A172 (cell line): ENCODE results near the gene DCAF11. TPM values are rescaled to one million over a fixed set of nuclear protein-coding genes. Genes with fewer than 3 reads are reported as not detected.

Source experiments
- DNase-seq: peaks from one replicate; pipeline ENCODE4 v3.0.0-alpha.2; 2015; ENCODE audit warnings: low spot score
- total RNA-seq: library from RNA; depleted of rRNA; stranded (reverse); fragments of >200 nt; shearing (Covaris generic); gene quantifications from 2 replicates; pipeline ENCODE4 v1.2.3, GENCODE V29; 2014; rRNA removed

DCAF11 gene
- total RNA-seq, 1 experiment from 2014 or later, result 63.4 TPM

DNA sequence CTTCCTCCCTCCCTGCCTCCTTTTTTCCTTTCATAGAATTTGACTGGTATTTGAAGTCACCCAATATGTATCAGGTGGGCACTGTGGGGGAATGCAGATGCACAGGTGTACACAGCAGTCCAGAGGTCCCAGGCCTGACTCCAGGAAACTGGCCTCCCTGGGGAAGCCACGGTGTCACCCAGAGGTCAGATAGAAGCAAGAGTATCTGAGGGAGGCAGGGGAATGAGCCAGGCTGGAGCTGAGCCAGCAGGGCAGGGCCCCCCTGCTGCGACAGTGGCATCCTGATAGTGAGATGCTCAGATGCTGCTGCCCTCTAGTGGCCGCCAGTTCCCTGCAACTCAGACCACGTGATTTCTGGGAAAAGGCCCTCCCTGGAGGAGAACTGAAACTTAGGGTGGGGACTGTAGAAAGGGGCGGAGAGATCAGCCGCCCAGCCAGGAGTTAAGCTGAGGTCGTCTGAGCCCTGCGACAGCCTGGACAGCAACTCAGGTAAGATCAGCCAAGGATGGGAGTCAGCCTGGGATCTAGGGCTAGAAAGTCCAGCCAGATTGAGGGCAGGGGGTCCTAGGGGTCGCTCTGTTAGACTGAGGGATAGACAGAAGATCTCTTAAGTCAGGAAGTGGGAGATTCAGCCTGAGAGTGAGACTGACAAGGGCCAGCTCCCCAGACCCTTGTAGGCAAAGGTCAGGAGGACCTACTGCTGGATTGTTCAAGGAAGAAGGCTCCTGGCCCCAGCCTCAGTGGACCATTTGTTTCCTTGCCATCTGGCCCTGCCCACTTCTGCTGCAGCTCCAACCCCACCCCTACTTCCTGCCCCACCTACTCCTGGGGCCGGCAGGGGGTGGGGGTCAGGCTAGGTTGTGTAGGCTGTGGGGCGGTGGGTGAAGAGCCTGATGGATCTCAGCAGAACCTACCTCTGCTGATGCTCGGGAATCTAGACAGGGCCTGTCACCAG lies 46.5 kb downstream of the DCAF11 start, which contains the start of gene IRF9:
Gene IRF9 (plus strand): TSS at position 416 of the 955 bp plus-strand sequence. CDS start 880 bp downstream, outside the sequence.
- DNase-seq, result peak; percentile 89

DNA sequence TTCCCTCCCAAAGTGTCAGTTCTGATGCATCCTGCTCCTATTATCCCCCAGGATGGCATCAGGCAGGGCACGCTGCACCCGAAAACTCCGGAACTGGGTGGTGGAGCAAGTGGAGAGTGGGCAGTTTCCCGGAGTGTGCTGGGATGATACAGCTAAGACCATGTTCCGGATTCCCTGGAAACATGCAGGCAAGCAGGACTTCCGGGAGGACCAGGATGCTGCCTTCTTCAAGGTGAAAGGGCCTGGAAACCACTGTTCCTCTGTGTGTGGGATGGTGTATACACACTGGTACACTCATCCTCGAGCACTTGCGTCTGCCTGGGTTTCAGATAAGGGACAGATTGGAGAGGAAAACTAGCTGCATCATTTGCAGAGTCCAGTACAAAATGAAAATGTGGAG lies 47.5 kb downstream of the DCAF11 start:
- DNase-seq, result no peak

DNA sequence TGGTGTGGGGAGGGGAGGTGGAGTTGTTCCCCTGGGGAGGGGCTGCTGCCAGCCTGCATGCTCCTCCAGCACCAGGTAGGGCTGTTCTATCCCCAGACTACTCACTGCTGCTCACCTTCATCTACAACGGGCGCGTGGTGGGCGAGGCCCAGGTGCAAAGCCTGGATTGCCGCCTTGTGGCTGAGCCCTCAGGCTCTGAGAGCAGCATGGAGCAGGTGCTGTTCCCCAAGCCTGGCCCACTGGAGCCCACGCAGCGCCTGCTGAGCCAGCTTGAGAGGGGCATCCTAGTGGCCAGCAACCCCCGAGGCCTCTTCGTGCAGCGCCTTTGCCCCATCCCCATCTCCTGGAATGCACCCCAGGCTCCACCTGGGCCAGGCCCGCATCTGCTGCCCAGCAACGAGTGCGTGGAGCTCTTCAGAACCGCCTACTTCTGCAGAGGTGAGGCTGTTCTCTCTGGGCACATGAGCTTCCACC lies 50.0 kb downstream of the DCAF11 start:
- no peak for DNase-seq

DNA sequence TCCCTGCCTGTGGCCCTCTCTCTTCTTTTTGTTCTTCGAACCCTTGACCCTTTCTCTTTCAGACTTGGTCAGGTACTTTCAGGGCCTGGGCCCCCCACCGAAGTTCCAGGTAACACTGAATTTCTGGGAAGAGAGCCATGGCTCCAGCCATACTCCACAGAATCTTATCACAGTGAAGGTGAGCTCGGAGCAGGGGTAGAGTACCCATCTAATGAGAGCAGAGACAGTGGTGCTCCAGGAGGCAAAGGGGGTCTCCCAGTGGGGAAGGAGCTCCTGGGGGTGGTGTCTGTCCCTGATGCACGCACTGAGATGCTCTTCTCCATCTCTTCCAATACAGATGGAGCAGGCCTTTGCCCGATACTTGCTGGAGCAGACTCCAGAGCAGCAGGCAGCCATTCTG lies 51.2 kb downstream of the DCAF11 start:
- no peak for DNase-seq

DNA sequence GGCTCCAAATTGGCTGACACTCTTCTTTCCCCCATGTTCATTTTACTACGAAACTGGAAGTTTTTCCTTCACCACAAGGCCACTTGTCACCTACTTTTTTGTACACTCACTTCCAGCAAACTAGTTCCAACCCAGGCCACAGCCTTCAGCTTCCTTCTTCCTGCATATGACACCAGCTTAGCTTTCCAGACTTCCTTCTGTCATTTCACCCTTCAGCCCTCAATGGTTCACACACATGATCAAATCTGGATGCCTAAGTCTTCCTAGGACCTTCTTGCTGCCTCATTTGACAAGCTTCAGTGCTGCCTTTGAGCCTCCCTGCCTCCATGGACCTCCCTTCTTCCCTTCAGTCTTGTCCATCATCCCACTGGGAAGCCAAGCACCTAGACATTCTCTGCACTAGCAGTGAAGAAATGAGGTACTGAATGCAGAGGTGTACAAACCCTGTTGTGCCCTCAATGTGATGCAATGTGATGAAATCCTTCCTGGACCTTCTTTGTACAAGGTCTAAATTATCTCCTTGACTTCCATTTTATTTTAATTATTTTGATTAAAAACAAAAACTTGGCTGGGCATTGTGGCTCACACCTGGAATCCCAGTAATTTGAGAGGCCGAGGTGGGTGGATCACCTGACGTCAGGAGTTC lies 53.0 kb downstream of the DCAF11 start:
- DNase-seq, result no peak

DNA sequence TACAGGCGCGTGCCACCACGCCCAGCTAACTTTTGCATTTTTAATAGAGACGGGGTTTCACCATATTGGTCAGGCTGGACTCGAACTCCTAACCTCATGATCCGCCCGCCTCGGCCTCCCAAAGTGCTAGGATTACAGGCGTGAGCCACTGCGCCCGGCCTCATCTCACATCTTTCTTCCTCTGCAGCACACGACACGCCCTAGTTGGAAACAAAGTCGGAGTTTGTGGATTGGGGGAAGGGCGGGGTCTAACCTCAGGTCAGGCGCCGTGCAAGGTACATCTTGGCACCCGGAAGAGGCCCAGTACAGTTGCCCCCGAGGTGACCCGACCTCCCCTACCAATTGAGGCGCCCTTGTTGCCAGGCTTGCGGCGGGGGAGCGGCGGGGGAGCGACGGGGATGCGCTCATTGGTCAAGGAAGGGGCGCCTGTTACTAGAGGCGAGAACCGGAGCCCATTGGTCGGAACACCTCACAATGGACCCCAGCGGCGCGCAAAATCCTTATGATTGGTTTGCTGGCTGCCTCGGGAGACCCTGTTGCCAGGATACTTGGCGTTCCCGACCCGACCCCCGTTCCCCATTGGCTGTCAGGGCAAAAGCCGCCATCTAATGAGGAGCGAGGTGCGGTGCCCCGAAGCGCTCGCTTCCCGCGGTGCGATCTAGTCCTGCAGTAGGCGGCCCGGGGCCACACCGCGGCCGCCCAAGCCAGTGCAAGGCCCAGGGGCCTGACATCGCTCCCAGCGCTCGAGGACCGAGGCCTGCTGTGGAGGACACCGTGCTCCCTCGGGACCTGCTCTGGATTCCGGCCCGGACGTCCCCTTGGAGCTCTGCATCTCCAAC lies 57.1 kb downstream of the DCAF11 start, which contains the start of gene REC8:
Gene REC8 (plus strand): TSS at position 659 of the 839 bp plus-strand sequence. CDS start 473 bp downstream, outside the sequence.
- no peak for DNase-seq

DNA sequence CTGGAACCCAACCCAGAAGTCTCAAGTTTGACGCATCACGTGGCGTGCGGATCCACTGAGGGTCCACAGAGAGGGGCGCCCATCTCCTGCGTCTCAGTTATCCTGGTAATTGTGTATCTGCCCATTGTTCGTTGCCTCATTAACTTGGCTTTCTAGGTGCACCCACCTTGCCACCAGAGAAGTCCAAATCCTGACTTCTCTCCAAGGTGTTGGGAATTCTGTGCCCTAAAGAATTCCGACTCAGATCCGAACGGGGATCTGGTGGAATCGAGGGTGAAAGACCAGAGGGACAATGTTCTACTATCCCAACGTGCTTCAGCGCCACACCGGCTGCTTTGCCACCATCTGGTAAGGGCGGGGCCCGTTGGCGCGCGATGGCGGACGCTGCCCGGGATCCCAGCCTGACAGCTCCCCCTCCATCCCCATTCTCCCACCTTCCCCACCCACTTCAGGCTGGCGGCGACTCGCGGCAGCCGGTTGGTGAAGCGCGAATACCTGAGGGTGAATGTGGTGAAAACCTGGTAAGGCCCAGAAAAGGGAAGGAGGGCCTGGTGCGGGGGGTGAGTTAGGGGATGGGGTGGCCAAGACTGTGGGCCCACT lies 57.8 kb downstream of the DCAF11 start:
- no peak for DNase-seq

DNA sequence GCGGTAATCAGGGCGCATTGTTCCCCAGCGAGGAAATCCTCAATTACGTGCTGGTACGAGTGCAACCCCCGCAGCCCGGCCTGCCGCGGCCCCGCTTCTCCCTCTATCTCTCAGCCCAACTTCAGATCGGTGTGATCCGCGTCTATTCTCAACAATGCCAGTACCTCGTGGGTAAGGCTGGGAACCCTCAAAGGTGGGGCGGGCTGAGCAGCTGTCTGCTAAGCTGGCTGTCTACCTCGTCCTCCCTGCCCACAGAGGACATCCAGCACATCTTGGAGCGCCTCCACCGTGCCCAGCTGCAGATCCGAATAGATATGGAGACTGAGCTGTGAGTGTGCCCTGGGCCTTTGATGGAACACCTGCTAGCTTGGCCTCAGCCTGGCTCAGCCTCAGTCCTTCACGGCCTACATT lies 58.3 kb downstream of the DCAF11 start:
- no peak for DNase-seq

Other genes starting within 250 kb of the DCAF11 start
- 29.5 and 32.3 TPM in 2 replicates for gene DHRS4, start 161.0 kb upstream of the DCAF11 start, total RNA-seq
- 6.9 TPM in 2 replicates for gene DHRS4L2, start 125.8 kb upstream of the DCAF11 start, total RNA-seq
- gene CARMIL3, start 62.8 kb upstream of the DCAF11 start, total RNA-seq, result 0.02 and 0.05 TPM in 2 replicates
- gene CPNE6, start 43.2 kb upstream of the DCAF11 start, total RNA-seq, result not detected in 2 replicates
- 2.0 and 4.4 TPM in 2 replicates for gene PCK2, start 20.5 kb upstream of the DCAF11 start, total RNA-seq
- 0.72 TPM in 1 of 2 replicates, not detected in the other for gene NRL, start 172 bp downstream of the DCAF11 start, total RNA-seq
- gene FITM1, start 15.9 kb downstream of the DCAF11 start, total RNA-seq, result not detected in 2 replicates
- gene PSME1, start 21.4 kb downstream of the DCAF11 start, total RNA-seq, result 163 TPM in 2 replicates
- gene EMC9, start 26.8 kb downstream of the DCAF11 start, total RNA-seq, result 11.3 and 15.2 TPM in 2 replicates
- 102 and 126 TPM in 2 replicates for gene PSME2, start 31.8 kb downstream of the DCAF11 start, total RNA-seq
- 30.6 and 32.1 TPM in 2 replicates for gene RNF31, start 32.7 kb downstream of the DCAF11 start, total RNA-seq
- 20.8 and 24.9 TPM in 2 replicates for gene IRF9, start 46.5 kb downstream of the DCAF11 start, total RNA-seq
- gene REC8, start 57.3 kb downstream of the DCAF11 start, total RNA-seq, result 0.91 TPM in 1 of 2 replicates, not detected in the other
- 49.5 and 53.2 TPM in 2 replicates for gene IPO4, start 74.0 kb downstream of the DCAF11 start, total RNA-seq
- gene TM9SF1, start 80.7 kb downstream of the DCAF11 start, total RNA-seq, result 45.3 and 50.8 TPM in 2 replicates
- gene TSSK4, start 90.9 kb downstream of the DCAF11 start, total RNA-seq, result not detected in 2 replicates
- gene CHMP4A, start 98.7 kb downstream of the DCAF11 start, total RNA-seq, result 19.8 and 38.1 TPM in 2 replicates
- 6.4 and 20.2 TPM in 2 replicates for gene MDP1, start 101.3 kb downstream of the DCAF11 start, total RNA-seq
- gene NEDD8, start 117.6 kb downstream of the DCAF11 start, total RNA-seq, result 201 and 286 TPM in 2 replicates
- gene GMPR2, start 118.2 kb downstream of the DCAF11 start, total RNA-seq, result 49.3 and 52.7 TPM in 2 replicates
- 36.1 and 44.5 TPM in 2 replicates for gene TINF2, start 127.8 kb downstream of the DCAF11 start, total RNA-seq
- 0.64 and 3.3 TPM in 2 replicates for gene TGM1, start 148.4 kb downstream of the DCAF11 start, total RNA-seq
- 14.7 and 15.2 TPM in 2 replicates for gene RABGGTA, start 156.8 kb downstream of the DCAF11 start, total RNA-seq
- 15.1 and 27.8 TPM in 2 replicates for gene DHRS1, start 185.0 kb downstream of the DCAF11 start, total RNA-seq
- 7.8 and 9.6 TPM in 2 replicates for gene NOP9, start 185.1 kb downstream of the DCAF11 start, total RNA-seq
- gene CIDEB, start 193.2 kb downstream of the DCAF11 start, total RNA-seq, result not detected in 2 replicates
- gene LTB4R2, start 195.4 kb downstream of the DCAF11 start, total RNA-seq, result 4.7 and 5.9 TPM in 2 replicates
- gene LTB4R, start 196.7 kb downstream of the DCAF11 start, total RNA-seq, result 2.3 and 2.9 TPM in 2 replicates
- 0.05 TPM in 1 of 2 replicates, not detected in the other for gene ADCY4, start 220.3 kb downstream of the DCAF11 start, total RNA-seq
- gene RIPK3, start 225.2 kb downstream of the DCAF11 start, total RNA-seq, result not detected in 2 replicates